GM19099 (cell line): Measurements from ENCODE around the gene DPF3.

Experiments used
- POLR2A ChIP-seq: IDR thresholded peaks from 3 replicates; pipeline ENCODE4 v1.6.1; 2011; ENCODE audit warnings: low read depth; ENCODE audit not compliant: insufficient read length; ENCODE audit errors: extremely low read depth

Gene DPF3

DNA sequence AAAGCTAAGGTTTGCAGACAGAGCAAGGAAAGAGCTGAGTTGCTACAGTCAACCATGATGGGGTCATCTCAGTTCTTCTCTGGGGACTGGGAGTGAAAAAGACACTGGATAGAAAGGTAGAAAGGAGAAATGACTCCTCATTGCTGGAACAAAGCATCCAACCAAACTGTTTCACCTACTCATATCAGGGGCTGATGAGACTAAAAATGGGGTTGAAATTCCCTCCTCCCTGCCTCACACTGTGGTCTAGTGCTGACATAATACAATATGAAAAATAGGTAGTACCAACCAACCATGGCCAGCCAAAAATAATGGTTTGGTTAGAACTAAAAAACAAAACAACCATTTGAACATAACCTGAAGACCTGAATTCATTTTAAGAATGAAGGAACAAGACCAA, 220.7 kb downstream of the DPF3 start:
- no peak for TF ChIP-seq POLR2A

- TF ChIP-seq POLR2A: no peak
These were observed 227.3 kb downstream of the DPF3 start for GRCh38 chr14:72666610-72667009.

DNA sequence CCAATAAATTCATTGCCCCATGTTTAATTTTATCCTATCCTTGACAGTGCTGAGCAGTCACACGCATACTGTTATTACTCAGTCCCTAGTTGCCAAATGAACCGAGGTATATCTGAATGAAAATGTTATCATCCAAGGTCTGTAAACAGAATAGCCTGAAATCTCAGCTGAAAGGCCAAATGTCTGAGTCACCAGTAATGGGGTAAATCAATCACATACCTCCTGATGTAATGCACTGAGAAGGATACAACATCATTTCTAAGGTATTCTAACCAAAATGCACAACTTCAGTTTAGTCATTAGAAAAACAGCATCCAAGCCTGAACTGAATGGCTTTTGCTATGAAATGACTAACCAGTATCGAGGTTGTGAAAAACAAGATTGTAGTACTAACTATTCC, 228.6 kb downstream of the DPF3 start:
- TF ChIP-seq POLR2A: no peak

DNA sequence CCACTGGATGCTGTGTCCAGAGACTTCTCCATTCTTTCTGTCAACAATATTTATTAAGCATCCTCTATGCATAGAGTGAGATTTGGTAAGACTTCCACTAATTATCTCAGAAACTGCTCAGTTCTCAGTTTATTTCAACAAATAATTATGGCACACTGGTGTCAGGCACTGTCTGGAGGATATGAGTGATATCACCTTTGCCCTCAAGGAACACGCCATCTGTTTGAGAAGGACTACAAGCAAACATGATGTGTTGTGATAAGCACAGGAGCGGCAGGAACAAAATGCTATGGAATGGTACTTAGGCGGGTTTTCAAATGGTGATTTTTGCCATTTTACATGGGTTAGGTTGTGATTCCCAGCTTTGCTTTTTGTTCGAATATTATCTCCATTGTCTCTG, 229.2 kb downstream of the DPF3 start:
- no peak for TF ChIP-seq POLR2A

GRCh38 chr14:72663956-72664650, 229.8 kb downstream of the DPF3 start:
- no peak for TF ChIP-seq POLR2A

DNA sequence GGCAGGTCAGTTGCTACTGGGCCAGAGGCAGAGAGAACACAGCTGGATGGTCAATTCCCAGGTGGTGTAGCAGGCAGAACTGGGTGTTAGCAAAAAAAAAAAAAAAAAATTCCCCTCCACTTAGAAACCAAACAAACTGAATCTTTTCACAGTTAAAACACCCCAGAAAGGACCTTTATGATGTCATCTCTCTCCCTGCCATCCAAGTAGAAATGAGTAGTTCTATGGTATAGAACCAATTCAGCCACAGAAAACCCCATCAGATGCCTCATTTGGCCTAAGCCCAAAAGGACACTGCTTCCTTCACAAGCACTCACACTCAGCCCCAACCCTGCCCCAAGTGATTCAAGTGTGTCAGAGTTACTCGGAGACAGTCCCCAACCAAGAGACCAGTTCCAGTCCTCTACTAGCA, 230.8 kb downstream of the DPF3 start:
- TF ChIP-seq POLR2A: no peak

GRCh38 chr14:72662214-72662613, 231.7 kb downstream of the DPF3 start:
- no peak for TF ChIP-seq POLR2A

GRCh38 chr14:72657214-72657921, 236.5 kb downstream of the DPF3 start:
- TF ChIP-seq POLR2A: no peak

- TF ChIP-seq POLR2A: no peak
These were observed 240.9 kb downstream of the DPF3 start for GRCh38 chr14:72653026-72653425.

DNA sequence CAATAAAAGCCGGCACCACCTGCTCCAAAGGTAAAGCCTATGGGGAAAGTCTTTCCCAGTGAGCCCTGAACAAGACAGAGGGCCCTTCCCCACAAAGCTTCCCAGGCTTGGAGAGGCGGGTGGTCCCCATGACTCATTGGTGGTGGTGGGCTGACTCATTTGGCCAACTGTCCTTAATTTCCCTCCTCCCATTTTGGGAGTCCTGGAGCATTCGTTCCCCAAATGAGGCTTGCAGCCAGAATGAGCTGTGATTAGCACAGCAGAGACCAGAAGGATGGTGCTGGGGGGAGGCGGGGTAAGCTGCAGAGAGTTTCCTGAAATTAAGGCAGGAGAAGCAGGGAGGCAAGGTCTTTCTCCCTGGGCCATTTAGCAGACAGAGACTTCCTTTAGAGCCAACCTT, 241.7 kb downstream of the DPF3 start:
- no peak for TF ChIP-seq POLR2A

DNA sequence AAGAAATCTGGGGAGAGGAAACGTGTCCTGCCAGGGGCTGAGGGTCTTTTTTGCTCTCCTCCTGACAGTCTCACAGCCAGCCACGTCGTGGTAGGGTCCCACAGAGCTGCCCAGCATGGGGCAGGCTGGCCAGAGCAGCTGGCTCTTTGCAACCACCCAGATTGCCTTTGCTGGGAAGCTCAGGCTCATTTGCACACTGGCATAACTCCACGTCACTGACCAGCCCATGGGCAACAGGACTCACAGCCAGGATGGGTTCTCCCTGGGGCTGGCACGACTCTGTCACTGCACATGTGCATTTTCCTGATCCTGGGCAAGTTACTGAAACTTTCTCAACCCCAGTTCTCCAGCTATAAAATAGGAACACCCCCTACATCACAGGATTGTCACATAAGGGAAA, 242.2 kb downstream of the DPF3 start:
- no peak for TF ChIP-seq POLR2A

DNA sequence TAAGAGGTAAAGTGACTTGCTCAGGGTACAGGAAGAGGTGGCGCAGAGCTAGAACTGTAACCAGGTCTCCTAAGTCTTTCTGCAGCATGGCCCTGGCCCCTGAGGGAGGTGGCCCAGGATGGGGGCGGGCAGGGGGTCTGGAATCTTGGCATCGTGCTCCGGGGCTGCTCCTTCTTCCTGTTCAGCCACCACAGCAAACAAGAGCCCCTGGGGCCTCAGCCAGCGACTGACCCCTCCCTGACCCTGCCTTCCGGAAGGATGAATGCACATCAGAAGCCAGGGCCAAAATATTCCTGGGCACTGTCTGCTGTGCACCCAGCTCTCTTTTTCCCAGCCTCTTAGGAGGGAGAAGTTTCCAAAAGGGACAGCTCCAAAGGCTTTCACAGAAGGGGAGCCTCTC, 242.8 kb downstream of the DPF3 start:
- TF ChIP-seq POLR2A: no peak

DNA sequence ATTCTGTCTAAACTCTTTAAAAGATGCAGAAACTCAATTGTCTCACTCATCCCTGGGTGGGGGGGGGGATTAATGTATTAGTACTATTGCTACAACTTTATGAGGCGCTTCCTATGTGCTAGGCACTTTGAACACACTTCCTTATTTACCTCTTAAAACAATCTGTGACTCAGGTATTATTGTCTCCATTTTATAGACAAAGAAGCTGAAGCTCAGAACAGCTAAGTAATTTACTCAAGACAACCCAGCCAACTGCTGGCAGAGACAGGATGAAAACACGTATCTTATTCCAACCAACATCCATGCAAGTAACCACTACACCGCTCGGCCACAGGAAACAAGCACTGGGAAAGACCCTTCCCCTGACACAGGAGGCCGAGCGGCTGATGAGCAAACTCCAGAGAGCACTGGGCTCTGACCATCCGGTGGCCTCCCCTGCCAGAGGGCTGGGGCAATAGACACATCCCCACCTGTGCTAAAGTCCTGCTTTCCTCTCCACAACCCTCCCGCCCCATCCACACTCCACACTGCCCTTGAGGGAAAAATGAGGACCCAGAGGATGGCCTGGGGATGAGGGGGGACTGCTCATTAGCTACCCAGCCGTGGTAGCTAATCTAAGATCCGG, 244.2 kb downstream of the DPF3 start:
- TF ChIP-seq POLR2A: no peak

GRCh38 chr14:72647782-72648181, 246.1 kb downstream of the DPF3 start:
- no peak for TF ChIP-seq POLR2A

DNA sequence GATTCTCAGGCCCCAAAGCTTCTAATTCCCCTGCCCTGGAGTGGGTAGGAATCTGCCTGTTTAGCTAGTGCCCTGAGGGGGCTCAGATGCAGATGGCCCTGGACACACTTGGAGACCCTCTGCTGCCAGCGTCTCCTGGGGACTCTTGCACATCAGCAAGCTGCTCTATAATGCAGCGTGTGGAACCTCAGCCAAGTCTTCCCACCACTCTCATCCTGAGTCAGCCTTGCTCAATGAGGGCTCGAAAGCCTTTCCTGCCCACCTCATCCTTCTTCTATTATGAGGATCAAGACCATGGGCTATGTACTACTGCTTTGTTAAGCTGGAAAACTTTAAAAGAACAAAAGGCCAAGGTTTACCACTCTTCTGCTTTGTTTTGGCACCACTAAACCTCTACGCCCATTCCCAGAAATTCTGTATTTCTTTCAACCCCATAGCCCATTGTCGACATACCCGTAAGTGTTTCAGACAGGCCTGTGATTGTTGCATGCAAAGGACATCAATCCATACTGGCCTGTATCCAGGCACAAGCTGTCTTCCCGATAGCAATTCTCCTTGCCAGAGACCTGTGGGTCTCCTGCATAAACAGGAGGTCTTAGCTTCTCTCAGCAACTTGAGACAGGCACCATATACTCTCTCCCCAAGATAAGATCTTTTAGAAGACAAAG, 246.9 kb downstream of the DPF3 start:
- no peak for TF ChIP-seq POLR2A
